Neural progenitor cell (in vitro differentiated cells): ENCODE data around the gene JMJD7.

Source experiments
- EZH2 ChIP-seq: fragments of 200-600 bp; sonication (generic); IDR thresholded peaks from 2 replicates; pipeline ENCODE4 v1.6.1; 2017; ENCODE audit warnings: antibody characterized with exemption, mild to moderate bottlenecking, moderate library complexity
- EZH2phosphoT487 ChIP-seq: fragments of 200-600 bp; sonication (generic); IDR thresholded peaks from 2 replicates; pipeline ENCODE4 v1.6.1; 2017; ENCODE audit warnings: antibody characterized with exemption
- TF ChIP-seq, protein P1 (sequence below): fragments of 200-600 bp; sonication (generic); IDR thresholded peaks from 2 replicates; pipeline ENCODE4 v1.5.1; 2017; ENCODE audit warnings: antibody characterized with exemption, mild to moderate bottlenecking

DNA sequence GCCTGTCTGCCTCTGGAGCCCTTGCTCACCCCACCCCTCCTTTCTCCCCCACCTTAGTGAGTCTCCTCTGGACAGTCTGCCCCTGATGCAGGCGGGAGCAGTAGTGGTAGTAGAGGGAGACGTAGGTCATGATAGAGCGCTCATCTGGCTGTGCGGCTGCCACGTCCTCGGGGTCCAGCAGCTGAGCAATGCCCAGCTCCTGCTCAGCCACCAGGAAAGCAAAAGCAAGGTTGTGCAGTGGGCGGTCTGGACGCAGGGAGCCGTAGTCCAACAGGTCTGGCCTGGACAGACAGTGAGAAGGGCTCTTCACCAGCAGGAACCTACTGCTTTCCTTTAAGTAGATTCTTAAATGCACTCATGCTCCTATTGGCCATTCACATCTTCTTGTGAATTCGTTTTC is 59.3 kb downstream of the JMJD7 start:
- TF ChIP-seq, protein P1, sequence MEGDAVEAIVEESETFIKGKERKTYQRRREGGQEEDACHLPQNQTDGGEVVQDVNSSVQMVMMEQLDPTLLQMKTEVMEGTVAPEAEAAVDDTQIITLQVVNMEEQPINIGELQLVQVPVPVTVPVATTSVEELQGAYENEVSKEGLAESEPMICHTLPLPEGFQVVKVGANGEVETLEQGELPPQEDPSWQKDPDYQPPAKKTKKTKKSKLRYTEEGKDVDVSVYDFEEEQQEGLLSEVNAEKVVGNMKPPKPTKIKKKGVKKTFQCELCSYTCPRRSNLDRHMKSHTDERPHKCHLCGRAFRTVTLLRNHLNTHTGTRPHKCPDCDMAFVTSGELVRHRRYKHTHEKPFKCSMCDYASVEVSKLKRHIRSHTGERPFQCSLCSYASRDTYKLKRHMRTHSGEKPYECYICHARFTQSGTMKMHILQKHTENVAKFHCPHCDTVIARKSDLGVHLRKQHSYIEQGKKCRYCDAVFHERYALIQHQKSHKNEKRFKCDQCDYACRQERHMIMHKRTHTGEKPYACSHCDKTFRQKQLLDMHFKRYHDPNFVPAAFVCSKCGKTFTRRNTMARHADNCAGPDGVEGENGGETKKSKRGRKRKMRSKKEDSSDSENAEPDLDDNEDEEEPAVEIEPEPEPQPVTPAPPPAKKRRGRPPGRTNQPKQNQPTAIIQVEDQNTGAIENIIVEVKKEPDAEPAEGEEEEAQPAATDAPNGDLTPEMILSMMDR: no peak
- TF ChIP-seq EZH2 (no peak), EZH2phosphoT487 (no peak)
